Activated T-helper 1 cell treated with Interleukin-2 at 50 U/mL for 16 hours (primary cell): ENCODE data around the gene HINT1.
A peak's percentile ranks its signal among the peaks of the same experiment; 100 is the strongest.
"Not testable (repeated sequence)": the region's sequence is repeated elsewhere in the genome, so short reads cannot be mapped to it uniquely, and the experiment has no call there.

ENCODE experiments used
- DNase-seq: peaks from one replicate; pipeline ENCODE4 v3.0.0-alpha.2; 2020; ENCODE audit warnings: low read depth

Gene HINT1

DNA sequence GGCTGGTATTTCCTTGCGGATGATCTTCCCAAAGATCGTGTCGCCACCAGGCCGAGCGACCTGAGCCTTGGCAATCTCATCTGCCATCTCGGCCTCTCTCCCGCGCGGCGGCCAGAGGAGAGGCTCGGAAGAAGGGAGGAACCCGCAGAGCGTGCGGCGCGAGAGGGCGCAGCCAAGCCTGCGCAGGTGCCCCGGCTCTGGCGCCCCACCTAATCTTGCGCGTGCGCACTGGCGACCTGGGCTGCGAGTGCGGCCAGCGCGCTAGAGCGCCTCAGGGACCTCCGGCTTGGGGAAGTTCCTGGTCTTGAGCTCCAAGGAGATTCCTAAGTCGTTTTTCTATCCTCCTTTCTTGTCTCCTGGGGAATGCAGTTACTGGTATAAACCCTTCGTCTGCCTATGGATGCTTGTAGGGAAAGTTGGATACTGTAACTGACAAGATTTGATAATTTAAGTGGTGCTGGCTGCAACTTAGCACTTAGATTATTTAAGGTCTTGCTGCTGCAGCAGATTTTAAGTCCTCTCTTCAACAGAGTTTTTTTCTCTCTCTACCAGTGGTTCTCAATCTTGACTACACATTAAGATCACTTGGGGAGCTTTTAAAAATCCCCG is at the start of gene HINT1:
Gene HINT1 (minus strand): TSS at position 138 of the 609 bp plus-strand sequence. CDS start 51 bp downstream, at position 87.
- DNase-seq, result peak; percentile 92

- DNase-seq, result no peak
These were observed 49.7 kb upstream of the HINT1 start for GRCh38 chr5:131214609-131215227.

DNA sequence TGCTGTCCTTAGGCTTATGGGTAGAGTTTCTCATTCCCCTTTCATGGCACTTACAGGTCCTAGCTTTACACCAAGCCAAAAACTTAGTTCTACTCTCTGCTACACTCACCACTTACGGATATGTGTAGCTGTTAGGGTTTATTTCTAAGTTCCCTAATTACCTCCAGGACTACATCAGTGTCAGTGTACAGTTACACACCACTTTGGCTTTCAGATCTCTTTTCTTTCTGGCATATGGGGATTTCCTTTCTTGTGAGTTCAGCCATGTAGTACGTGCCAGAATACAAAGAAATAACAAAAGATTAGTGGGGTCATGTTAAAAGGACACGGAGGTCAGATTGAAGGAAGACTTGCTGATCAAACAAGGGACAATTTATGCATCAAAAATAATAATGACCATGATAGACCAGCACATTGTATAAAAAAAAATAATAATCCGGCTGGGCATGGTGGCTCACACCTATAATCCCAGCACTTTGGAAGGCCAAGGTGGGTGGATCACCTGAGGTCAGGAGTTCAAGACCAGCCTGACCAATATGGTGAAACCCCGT is 47.5 kb upstream of the HINT1 start:
- DNase-seq, result no peak

GRCh38 chr5:131211669-131212068 is 46.6 kb upstream of the HINT1 start:
- DNase-seq, result no peak

DNA sequence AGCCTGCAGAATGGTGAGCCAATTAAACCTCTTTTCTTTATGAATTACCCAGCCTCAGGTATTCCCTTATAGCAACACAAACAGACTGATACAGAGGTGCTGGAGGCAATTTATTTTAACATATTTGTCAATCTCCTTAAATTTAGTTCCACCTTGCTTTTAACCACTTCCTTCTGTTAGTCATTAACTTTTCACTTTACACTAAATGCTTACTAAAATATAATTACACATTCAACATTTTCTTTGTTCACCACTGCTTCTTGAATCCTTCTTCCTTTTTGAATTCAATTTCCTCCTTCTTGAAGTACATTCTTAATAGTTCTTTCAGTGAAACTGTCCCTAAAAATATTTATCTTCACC is 45.1 kb upstream of the HINT1 start:
- no peak for DNase-seq

DNA sequence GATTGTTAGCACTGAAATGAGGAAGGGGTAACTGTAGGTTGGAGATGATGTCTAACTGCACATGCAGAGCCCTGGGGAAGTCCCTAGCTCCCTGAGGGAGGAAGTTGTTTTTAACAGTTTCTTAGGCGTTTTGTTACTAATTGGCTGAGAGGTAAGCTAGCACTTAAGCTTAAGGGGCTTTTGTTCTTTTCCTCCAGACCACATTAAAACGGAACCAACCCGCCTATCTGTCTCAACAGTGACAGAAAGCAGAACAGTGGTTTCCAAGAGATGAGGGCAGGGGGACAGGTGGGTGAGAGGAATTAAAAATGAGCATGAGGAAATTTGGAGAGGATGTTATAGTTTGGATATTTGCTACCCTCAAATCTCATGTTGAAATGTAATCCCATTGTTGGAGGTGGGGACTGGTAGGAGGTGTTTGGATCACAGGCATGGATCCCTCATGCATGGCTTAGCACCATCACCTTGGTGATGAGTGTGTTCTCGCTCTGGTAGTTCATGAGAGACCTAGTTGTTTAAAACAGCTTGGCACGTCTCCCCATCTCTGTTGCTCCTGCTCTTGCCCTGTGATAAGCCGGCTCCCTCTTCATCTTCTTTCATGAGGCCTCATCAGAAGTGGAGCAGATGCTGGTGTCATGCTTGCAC is 44.6 kb upstream of the HINT1 start:
- DNase-seq, result peak; percentile 3

DNA sequence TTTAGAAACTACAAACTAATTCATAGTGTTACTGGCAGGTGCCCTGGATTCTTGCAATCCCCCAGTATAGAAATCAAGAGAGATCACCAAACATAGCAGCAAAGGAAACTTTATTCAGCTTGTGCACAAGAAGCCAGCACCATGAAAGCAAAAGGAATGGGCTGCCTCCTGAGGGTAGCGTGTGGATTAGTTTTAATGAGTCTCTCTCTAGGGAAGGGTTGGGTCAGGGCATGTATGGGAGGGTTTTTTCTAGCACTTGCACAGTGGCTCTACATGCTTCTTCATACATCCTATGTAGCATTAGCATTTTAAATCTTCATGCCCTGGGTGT is 44.1 kb upstream of the HINT1 start:
- DNase-seq, result no peak

DNA sequence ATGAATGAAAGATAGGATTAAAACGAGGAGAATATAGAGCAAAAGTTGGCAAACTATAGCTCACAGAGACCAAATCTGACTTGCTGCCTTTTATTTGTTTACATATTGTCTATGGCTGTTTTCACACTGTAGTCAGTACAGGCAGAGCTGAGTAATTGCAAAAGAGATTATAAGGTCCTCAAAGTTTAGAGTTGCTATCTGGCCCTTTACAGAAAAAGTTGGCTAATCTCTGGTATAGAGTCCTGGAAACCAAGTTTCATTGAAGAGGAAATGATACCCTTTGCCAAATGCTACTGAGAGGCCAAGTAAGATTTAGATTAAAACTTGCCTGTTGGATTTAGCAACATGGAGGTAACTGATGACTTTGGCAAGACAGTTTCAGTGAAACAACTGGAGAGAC is 41.7 kb upstream of the HINT1 start:
- no peak for DNase-seq

GRCh38 chr5:131206061-131206460 is 41.0 kb upstream of the HINT1 start:
- DNase-seq, result no peak

DNA sequence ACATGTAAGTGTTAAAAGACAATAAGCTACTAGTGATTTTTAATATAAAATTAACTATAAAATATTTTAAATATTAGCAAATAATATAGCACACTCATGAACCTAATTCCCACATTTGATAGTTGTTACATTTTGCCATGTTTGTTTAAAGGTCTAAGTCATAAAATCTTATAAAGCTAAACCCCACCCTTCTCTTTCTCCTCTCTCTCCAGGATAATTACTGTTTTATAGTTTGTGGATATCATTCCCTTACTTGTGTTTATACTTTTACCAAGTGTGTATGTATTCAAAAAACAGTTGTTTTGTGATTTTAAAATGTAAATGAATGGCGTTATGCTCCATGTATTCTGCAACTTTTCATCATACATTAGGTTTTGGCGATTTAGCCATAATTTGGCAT is 39.9 kb upstream of the HINT1 start:
- DNase-seq, result no peak

DNA sequence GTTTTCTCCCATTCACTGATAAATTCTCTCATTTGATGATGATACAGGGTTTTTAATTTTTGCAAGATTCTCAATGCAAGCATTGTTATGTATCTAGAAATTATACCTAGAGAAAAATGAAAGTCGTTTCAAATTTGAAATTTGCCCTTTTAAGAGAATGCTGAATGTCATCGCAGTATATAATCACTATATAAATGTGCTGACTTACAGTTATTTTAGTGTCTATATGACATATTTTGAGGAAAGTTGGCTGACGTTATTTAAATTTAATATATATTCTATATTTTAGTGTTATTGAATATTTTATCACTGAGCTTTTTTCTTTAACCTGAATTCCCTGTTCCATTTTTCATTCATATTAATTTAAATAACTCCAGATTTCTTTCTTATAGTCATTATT is 35.5 kb upstream of the HINT1 start:
- no peak for DNase-seq

GRCh38 chr5:131198625-131199024 is 33.6 kb upstream of the HINT1 start:
- no peak for DNase-seq

DNA sequence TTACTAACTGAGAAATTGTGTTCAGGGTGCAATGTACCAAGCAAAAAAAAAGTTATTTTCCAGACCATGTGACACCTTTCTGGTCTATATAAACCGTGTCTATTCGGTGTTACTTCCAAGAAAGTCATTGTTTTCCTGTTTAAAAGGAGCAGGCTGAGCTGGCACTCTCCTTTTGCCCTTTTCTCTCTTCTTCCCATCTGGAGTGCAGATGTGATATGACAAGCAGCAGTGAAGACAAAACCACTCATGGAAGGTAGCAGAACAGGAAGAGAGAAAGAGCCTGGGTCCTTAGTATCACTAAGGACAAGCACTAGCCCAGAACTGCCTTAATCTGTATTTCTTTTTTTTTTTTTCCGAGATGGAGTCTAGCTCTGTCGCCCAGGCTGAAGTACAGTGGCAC is 31.3 kb upstream of the HINT1 start:
- no peak for DNase-seq

- no peak for DNase-seq
These were observed 30.6 kb upstream of the HINT1 start for GRCh38 chr5:131195696-131196095.

DNA sequence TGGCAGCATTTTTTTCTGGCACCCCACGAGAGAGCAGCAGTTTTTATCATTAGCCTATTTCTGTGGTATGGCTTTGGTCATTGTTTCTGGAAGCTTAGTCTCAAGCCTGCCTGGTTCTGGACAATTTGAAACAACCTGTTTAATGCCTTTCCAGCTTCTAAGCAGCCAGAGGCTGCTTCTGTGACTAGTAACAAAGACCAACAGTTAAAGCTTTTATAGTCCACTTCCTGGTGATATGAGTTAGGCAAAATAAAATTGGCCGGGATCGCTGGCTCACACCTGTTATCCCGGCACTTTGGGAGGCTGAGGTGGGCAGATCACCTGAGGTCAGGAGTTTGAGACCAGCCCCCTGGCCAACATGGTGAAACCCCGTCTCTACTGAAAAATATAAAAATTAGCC is 29.7 kb upstream of the HINT1 start:
- DNase-seq, result no peak

DNA sequence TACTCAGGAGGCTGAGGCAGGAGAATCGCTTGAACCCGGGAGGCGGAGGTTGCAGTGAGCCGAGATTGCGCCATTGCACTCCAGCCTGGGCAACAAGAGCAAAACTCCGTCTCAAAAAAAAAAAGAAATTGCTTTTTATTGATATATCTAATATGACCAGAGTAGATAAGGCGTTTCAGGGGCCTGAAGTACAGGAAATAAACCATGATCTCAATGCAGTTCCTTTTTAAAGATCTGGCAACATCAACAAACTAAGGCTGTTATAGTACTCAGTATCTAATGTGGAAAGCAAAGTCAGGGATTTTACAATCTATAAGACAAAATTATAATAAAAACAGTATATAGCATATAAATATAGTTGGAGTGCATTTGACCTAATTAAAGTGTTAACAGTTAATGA is 28.8 kb upstream of the HINT1 start:
- not testable (repeated sequence) for DNase-seq

DNA sequence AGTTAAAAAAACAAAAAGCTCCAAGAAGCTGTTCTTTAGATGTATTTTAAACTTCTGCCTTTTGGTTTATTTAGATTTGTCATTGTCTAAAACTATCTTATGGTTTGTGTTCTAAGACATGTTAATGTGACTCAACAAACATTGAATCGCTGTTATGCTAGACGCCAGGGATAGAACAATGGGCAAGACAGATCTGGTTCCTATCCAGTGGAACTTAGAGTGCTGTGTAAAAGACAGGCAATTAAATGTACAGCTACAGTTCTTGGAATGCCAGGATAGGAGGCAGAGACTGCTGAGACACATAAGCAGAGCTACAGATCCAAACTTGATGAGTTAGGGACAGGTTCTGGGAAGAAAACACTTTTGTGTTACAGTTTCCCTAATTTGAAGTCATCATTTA is 28.1 kb upstream of the HINT1 start:
- no peak for DNase-seq

DNA sequence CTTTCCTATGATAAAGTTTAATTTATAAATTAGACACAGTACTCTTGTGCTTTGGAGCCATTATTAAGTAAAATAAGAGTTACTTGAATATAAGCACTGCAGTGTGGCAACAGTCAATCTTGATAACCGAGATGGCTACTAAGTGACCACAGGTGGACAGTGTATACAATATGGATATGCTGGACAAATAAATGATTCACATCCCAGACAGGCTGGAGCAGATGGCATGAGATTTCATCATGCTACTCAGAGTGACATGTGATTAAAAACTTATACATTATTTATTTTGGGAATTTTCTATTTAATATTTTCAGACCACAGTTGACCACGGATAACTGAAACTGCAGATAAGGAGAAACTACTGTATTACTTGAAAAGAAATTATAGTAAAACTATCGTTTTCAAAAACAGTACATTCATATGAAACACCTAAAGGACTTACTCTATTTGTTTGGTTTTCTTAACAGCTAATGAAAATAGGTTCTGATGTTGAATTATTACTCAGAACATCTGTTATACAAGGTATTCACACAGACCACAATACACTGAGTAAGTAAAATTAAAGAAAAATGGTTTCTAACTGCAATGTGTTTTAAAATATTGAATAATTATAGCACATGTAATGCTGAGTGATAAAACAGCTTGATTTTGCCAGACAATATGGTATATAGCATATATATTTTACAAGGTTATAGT is 21.7 kb upstream of the HINT1 start:
- no peak for DNase-seq

DNA sequence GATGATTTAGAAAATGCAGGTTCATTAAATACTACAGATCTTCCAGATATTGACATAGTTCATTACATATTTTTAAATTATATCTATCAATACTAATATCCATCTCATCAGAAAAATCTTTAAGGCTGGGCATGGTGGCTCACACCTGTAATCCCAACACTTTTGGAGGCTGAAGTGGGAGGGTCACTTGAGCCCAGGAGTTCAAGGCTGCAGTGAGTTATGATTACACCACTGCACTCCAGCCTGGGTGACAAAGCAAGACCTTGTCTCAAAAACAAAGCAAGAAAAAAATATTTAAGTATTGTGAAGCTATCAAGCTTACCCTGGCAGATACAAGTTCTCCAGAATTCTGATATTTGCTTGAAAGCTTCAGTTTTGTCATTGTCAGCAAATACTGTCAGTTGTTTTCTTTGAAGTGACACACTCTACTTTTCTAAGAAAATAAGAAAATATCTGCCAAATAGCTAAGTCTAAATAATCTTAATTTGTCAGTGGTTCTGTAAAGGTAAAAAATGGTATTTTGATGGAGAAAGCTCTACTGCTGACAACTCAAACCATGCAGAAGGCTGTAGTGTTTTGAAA is 20.6 kb upstream of the HINT1 start:
- DNase-seq, result no peak

DNA sequence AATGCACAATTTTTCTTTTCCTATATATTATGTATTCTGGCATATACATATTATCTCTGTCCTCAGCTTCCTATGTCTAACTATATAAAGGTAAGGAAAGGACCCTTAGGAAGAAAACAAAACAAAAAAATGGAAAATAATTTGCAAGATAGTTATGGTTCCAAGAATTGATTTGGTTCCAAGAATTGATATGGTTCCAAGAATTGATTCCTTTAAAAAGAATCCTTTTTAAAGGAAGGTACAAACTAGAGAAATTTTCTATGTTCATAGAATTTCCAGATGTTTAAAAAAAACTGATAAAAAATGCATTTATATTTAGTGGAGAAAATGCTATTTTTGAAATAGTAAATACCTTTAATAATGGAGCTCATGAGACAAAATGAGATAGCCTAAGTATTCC is 17.8 kb upstream of the HINT1 start:
- no peak for DNase-seq

GRCh38 chr5:131180407-131180806 is 15.4 kb upstream of the HINT1 start:
- no peak for DNase-seq

GRCh38 chr5:131171276-131171810 is 6.3 kb upstream of the HINT1 start:
- DNase-seq, result no peak
